HG03521 (cell line): ENCODE results near the gene CLASP2.
"Not testable (repeated sequence)": the region's sequence is repeated elsewhere in the genome, so short reads cannot be mapped to it uniquely, and the experiment has no call there.

Experiments
- ATAC-seq: cut with Tn5 transposase; IDR thresholded peaks from one replicate; pipeline ENCODE4 v1.9.1; 2021; ENCODE audit warnings: mild to moderate bottlenecking, moderate library complexity; ENCODE audit not compliant: unreplicated experiment

The CLASP2 gene

DNA sequence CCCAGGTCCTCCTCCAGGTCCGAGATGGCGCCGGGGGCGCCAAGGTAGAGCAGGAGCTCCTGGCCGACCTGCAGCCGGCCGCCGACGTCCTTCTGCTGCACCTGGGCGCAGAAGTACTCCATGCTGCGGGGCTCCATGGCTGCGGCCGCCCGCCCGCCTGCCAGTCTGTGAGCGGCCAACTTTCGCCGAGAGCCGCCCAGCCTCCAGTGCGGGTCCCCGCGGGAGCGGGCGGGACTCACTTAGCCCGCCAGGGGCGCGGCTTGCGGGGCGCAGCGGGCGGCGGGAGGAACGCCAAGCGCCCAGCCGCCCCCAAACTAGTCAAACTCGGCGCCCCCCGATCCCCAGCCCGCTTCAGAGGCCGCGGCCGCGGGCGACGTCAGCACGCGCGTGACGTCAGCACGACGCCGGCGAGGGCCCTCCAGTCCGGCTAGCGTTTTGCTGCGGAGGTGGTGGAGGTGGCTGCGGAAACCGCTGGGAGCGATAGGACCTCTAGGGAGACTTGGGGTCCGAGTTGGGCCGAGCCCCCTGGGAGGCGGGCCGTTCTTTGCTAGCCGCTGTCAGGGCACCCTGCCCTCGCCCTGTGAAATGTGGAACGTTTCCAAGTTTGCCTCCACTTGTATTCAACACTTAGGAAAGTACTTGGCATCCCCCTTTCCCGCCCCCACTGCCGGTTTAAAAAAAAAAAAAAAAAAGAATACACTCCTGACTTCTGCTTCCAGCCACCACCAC, at the start of gene CLASP2:
TSS of gene CLASP2 (minus strand) at position 389 of the 729 bp plus-strand sequence. CDS start at position 137, 252 bp downstream.
- peak; percentile 94 for ATAC-seq

DNA sequence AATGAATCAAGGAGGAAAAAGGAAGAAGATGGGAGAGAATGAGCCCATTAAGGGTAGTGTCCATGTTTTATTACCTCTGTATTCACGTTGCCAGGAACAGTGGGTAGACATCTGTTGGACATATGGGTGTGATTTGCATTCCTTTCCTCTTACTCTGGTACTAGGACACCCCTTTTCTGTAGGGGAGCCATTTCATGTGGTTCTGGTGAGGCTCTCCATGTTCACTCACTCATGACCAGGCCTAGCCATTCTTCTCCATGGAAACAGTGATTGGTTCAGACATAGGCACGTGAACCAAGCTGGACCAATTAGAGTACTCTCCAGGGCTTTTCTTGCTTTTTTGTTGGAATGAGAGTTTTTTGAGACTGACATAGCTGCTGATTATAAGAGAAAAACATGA, 40.8 kb upstream of the CLASP2 start:
- ATAC-seq, result no peak

DNA sequence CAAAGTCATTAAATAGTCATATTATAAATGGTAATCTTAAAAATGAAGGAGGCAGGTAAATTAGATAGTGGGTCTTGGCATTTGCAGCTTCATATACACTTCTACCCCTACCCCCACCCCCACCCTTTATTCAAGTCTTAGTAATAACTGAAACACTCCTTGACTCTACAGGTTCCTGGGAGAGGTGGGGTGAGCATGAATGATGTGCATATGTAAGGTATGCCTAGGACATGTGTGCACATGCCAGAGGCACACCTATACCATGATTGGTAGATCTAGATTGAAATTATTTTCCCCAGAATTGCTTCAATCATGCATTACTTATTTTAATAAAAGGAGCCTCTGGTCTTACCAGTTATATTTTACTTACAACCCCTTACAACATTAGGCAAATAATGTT, 40.2 kb upstream of the CLASP2 start:
- ATAC-seq, result no peak

DNA sequence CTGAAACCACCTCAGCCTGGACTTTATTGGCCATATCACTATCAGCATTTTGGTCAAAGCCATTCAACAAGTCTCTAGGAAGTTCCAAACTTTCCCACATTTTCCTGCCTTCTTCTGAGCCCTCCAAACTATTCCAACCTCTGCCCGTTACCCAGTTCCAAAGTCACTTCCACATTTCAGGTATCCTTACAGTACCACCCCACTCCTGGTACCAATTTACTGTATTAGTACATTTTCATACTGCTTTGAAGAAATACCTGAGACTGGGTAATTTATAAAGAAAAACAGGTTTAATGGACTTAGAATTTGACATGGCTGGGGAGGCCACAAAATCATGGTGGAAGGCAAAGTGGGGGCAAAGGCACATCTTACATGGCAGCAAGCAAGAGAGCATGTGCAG, 36.3 kb upstream of the CLASP2 start:
- not testable (repeated sequence) for ATAC-seq

DNA sequence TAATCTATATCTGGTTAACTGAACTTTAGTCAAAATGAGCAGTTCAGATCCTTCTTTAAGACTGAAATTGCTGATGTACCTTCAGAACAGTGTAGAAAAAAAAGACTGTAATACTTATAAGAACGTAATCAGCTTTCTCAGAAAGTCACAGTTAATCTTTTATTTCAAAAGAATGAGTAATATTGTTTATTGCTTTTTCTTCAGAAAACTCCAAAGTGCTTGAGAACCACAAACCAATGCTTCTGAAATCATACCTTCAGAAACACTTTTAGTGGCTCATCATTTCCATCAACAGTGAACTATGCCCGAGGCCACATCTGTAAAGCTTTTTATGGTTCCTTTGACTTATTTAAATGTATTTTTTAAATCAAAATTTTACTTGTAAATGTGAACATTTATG, 33.3 kb upstream of the CLASP2 start:
- no peak for ATAC-seq

DNA sequence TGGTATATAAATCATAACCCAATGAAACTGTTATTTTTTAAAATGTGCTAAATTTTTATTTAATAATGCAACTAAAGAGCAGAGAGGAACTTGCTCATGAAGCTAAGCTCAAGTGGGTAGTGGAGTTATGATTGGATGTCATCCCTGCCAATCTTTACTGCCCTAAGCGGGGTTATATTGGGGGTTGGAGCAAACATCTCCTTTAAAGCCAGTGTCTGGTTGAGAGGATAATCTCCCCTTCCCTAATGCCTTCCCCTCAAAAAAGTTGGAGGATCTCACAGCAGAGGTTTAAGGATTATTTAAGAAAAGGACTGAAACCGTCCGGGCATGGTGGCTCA, 32.1 kb upstream of the CLASP2 start:
- ATAC-seq, result no peak

DNA sequence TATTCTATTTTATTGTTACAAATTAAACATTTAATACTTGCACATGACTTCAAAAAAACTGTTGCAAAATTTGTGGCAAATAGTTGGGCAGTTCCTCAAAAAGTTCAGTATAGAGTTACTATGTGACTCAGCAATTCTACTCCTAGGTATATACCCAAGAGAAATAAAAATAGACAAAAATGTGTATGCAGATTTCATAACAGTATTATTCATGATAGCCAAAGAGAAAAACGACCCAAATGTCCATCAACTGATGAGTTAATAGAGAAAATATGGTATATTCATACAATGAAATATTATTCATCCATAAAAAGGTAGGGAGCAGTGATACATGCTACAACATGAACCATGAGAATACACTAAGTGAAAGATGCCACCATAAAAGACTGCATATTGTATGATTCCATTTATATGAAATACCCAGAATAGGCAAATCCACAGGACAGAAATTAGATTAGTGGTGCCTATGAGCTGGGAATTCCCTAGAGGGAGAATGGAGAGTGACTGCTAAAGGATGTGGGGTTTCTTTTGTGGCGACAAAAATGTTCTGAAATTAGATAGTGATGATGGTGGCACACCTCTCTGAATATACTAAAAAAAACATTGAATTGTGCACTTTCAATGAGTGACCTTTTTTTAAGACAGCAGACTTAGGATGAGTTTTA, 31.6 kb upstream of the CLASP2 start:
- no peak for ATAC-seq

DNA sequence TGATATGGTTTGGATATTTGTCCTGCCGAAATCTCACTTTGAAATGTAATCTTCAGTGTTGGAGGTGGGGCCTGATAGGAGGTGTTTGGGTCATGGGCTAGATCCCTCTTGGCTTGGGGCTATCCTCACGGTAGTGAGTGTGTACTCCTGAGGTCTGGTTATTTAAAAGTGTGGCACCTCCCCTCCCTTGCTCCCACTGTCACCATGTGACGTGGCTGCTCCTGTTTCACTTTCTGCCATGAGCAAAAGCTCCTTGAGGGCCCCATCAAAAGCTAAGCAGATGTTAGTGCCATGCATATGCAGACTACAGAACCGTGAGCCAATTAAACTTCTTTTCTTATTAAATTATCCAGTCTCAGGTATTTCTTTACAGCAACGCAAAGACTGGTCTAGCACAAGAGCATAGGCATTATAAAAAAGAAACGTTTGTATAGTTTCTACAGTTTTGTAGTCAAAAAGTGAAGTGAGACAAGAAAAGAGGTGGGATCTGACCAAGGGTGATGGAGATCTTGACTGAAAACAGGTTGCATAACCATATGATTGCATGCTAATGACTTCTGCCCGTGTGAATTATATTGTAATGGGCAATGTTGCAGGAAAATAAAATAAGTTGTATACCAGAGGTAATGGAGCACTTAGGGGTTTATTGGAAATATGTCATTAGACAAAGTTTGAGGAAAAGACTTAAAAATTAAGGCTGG, 28.5 kb upstream of the CLASP2 start:
- no peak for ATAC-seq

DNA sequence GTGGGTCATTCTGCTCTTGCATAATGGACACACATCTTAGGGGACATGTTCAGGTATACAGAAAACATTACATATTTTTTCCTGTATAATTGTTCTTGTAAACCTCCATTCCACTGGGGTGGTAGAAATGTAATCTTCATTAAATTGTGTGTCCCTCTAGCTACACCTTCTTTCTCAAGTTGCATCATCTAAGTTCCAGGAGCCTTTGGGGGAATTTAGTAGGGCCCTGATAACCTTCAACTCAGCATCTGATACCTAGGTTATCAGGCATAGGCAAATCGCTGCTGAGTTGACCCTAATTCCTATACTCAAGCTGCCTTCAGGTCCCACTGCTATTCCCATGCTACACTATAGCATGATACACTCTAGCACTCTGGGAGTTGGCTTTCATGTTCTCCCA, 19.1 kb upstream of the CLASP2 start:
- ATAC-seq, result no peak

DNA sequence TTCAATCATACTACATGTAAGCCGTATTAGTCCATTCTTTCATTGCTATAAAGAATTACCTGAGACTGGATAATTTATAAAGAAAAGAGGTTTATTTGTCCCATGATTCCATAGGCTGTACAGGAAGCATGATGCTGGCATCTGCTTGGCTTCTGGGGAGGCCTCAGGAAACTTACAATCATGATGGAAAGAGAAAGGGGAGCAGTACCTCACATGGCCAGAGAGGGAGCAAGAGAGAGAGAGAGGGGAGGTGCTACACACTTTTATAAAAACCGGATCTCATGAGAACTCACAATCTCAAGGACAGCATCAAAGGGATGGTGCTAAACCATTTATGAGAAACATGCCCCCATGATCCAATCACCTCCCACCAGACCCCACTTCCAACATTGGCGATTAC, 14.3 kb upstream of the CLASP2 start:
- ATAC-seq, result no peak

DNA sequence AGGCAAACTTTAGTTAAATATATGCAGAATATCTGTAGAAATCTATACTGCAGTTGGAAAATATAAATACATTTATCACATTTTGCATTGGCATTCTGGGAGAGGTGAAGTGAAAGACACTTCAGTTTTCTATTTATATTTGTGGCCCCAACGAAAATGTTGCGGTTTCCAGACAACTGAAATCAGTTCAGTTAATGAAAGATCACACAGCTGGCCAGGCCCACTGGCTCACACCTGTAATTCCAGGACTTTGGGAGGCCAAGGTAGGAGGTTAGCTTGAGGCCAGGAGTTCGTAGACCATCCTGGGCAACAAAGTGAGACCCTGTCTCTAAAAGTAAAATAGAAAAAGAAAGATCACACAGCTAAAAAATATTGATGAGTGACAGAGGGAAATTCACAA, 11.9 kb upstream of the CLASP2 start:
- ATAC-seq, result peak; percentile 70

DNA sequence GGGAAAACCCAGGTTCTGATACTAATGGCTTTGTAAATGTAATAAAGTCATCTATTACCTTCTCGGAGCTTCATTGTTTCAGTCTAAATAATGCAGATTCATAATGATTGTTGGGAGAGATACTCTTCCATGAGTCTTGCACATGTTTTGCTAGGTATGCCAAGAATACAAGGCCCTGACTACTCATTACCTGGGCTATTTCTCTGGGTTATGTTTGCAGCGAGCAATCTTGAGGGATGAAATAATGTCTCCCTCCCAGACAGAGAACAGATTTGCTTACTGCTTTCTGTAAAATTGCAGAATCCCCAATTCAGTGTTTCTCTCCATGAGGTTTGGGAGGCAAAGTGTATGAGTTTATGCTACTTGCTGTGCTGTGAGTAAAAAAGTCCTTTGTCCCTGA, 6.2 kb upstream of the CLASP2 start:
- no peak for ATAC-seq

DNA sequence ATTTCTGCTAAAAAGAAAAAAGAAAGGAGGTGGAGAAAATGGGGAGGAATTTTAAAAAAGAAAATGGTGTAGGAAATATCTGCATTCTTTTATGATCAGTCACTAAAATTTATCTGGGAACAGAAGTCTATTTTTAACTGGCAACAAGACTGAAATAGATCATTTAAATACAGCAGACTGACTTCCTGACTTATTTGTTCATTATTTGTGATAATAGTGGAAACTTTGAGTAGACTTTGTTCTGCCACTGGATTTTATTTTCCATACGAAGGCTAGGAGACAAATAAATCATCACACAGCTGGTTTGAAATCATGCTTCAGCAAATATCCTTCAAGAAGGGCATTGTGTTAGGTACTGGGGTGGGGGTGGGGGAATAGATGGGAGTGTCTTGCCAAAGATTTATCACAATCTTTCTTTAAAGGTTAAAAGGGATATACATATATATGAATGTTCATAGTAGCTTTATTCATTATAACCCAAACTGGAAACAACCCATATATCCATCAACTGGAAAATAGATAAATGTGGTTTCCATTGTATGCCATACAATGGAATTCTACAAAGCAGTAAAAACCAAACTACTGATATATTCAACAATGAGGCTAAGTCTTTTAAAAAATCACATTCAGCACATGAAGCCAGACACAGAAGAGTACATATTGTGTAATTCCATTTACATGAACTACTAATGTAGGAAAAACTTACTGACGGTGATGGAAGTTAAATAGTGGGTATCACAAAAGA, 4.7 kb upstream of the CLASP2 start:
- no peak for ATAC-seq

DNA sequence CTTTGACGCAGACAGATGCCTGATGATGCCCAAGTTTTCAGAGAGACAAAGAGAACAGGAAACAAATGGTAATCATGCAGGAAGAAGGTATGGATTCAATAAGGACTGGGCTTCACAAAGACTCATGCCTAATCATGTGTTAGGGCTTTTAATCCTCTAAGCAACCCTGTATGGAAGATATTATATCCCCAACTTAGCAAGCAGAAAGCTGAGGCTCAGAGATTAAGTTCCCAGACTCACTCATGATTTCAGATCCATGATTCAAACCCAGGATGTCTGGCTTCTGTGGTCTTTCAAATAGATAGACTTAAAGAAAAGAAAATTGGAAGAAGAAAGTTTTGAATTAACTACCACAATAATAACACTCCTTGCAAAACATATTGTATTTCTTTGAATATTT, 4.1 kb upstream of the CLASP2 start:
- no peak for ATAC-seq

DNA sequence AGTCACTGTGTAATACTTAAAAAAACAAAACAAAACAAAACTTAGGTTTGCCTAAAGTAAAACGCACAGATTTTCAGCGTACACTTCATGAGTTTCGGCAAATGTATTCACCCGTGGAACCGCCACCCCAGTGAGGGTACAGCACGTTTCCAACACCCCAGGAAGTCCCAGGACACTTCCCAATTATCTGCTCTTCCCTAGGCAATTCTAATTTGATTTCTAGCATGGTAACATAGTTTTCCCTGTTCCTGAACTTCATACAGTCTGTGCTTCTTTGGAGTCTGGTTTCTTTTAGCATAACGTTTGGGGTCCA, 497 bp upstream of the CLASP2 start:
- no peak for ATAC-seq

DNA sequence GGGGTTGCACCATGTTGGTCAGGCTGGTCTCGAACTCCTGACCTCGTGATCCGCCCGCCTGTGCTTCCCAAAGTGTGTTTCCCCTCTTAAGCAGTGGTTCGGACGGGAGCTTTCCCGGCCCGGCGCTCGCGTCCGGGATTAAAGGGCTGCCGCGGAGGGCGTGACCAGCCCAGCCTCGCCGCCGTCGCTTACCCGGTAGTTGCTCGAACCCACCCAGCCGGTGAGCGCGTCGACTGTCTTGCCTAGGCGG, 513 bp downstream of the CLASP2 start:
- ATAC-seq, result peak; percentile 52

DNA sequence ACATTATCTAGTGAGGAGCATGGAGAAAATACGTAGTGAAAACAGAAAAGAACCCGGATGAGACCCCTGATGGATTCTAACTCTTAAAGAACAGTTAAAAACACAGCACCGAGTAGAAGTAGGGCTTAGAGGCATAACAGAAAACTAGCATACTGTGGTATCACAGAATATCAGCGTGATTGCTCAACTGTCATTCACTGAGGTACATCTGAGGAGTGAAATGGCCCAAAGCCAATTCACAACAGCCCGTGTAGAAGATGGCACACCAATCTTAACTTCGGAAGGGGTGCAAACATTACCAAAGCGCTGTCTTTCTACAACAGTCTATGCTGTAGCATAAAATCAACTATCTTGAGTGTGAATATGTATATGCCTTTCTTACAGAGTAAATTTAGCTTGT, 1.8 kb downstream of the CLASP2 start:
- ATAC-seq, result no peak

DNA sequence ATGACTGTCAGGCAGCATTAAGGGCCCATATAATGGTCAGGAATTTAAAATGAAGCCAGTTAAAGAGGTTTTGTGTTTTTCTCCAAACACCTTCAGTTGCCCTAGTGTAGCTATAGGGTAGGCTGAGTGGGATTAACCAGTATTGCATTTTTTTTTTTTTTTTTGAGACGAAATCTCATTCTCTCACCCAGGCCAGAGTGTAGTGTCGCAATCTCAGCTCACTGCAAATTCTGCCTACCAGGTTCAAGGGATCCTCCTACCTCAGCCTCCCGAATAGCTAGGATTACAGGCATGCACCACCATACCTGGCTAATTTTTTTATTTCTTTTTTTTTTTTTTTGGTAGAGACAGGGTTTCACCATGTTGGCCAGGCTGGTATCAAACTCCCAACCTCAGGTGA, 7.0 kb downstream of the CLASP2 start:
- ATAC-seq, result no peak

DNA sequence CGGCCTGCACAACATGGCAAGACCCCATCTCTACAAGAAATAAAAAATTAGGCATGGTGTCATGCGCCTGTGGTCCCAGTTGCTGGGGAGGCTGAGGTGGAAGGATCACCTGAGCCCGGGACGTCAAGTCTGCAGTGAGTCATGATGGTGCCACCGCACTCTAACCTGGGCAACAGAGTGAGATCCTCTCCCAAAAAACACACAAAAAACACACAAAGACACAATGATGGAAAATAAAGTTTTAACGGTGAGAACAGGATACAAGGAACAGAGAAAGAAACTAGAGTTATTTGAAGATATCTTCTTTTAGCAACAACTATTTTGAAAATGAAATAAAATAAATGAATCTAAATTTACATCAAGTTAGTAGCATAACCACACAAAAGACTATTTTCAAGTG, 12.0 kb downstream of the CLASP2 start:
- no peak for ATAC-seq

DNA sequence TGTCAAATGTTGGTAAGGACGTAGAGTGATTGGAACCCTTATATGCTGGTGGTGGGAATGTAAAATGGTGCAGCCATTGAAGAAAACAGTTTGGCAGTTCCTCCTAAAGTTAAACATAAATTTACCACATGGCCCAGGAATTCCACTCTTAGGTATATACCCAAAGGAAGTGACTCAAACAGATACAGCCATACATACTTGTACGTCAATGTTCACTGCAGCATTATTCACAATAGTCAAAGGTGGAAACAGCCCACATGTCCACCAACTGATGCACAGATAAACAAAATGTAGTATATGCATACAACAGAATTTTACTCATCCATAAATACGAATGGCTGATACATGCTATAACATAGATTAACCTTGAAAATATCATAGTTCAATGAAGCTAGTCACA, 13.2 kb downstream of the CLASP2 start:
- ATAC-seq, result no peak

DNA sequence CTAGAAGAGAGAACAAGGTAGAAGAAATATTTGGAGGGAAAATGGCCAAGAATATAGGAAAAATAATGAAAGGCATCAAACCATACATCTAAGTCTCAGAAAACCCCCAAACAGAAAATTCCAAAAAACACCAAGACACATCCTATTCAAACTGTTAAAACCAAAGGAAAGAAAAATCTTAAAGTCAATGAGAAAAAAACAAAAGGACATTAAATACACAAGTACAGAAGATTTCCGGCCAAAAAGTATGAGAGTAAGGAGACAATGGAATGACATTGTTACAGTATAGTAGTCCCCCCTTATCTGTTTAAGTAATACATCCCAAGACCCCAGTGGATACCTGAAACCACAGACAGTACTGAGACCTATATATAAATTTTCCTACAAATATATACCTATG, 18.8 kb downstream of the CLASP2 start:
- ATAC-seq, result no peak

DNA sequence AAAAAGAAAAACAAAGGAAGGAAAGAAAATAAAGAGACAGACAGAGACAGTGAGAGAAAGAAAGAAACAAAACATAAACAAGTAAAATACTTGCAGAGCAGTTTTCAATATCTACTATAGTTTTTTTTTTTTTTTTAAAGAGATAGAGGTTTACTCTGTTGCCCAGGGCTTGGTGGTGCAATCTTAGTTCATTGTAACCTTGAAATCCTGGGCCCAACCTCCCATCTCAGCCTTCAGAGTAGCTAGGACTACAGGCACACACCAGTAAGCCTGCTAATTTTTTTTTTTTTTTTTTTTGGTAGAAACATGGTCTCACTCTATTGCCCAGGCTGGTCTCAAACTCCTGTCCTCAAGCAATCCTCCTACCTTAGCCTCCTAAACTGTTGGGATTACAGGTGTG, 23.1 kb downstream of the CLASP2 start:
- no peak for ATAC-seq
